K562 (cell line): Measurements from ENCODE around the gene CD84. TPM values are rescaled to one million over a fixed set of nuclear protein-coding genes. Genes with fewer than 3 reads are reported as not detected.

ENCODE experiments used
- BRCA1 ChIP-seq, 2 experiments: fragments of 450-650 bp in 1 of 2; sonication (generic) in 1 of 2; formaldehyde crosslinking in 1 of 2; IDR thresholded peaks; 2 replicates each; pipeline versions ENCODE4 v1.5.0 to v1.6.1; 2017 to 2020; ENCODE audit warnings: mild to moderate bottlenecking in 1 of 2, missing genetic modification reagents in 1 of 2
- BRD9 ChIP-seq: fragments of 450-650 bp; IDR thresholded peaks from 2 replicates; pipeline ENCODE4 v1.6.1; 2018; ENCODE audit warnings: low read depth; ENCODE audit not compliant: partially characterized antibody
- C11orf30 ChIP-seq: fragments of 450-650 bp; IDR thresholded peaks from 2 replicates; pipeline ENCODE4 v1.6.1; 2016; ENCODE audit warnings: low read depth, mild to moderate bottlenecking
- CTCFL ChIP-seq: IDR thresholded peaks from 2 replicates; pipeline ENCODE4 v1.6.1; 2011; ENCODE audit warnings: borderline replicate concordance, low read depth, mild to moderate bottlenecking, moderate library complexity, low read length; ENCODE audit not compliant: insufficient read depth, poor library complexity, severe bottlenecking
- ELF4 ChIP-seq: fragments of 450-650 bp; formaldehyde crosslinking; IDR thresholded peaks from 2 replicates; pipeline ENCODE4 v1.4.0; 2022; ENCODE audit warnings: missing genetic modification characterization
- SP1 ChIP-seq: sonication (generic); formaldehyde crosslinking; IDR thresholded peaks from 2 replicates; pipeline ENCODE4 v1.8.1; 2022; ENCODE audit warnings: mild to moderate bottlenecking, missing genetic modification reagents
- SREBF1 ChIP-seq: fragments of 150-350 bp; IDR thresholded peaks from 2 replicates; pipeline ENCODE4 v1.6.1; 2014; ENCODE audit warnings: antibody characterized with exemption, low read depth, low read length, borderline replicate concordance
- ZNF263 ChIP-seq: sonication (generic); formaldehyde crosslinking; IDR thresholded peaks from 2 replicates; pipeline ENCODE4 v1.8.0; 2022; ENCODE audit warnings: mild to moderate bottlenecking, missing genetic modification reagents, borderline replicate concordance
- ZNF717 ChIP-seq: fragments of 250-450 bp; sonication (Bioruptor Pico); IDR thresholded peaks from 2 replicates; pipeline ENCODE4 v1.5.0; 2021
- polyA plus RNA-seq, 8 experiments: library from polyadenylated mRNA; depleted of rRNA in 4 of 8; stranded (reverse) in 5 of 8; unstranded in 3 of 8; fragments of >200 nt; fragmentation: Nextera tagmentation in 2 of 8; fragmentation: Illumina TruSeq in 1 of 8; extraction: Ambion mirVana in 2 of 8; extraction: Trizol in 1 of 8; gene quantifications; 2 replicates each; pipeline versions ENCODE4 v1.2.1 to v1.2.3, GENCODE V29; 2011 to 2014; ENCODE audit warnings: inconsistent platforms in 1 of 8, missing spikeins in 1 of 8
- total RNA-seq, 7 experiments: library from RNA; depleted of rRNA in 6 of 7; stranded (reverse); fragments of >200 nt in 6 of 7; fragmentation: Illumina TruSeq in 2 of 7; extraction: Trizol in 2 of 7; gene quantifications; 2 replicates each; pipeline versions ENCODE4 v1.2.1 to v1.2.3, GENCODE V29; 2011 to 2021; ENCODE audit warnings: low replicate concordance in 1 of 7
- TF ChIP-seq, protein P1 (sequence below), 2 experiments: fragments of 450-650 bp in 1 of 2; sonication (generic) in 1 of 2; formaldehyde crosslinking in 1 of 2; IDR thresholded peaks in 1 of 2; conservative IDR thresholded peaks in 1 of 2; 2 replicates each; pipeline versions ENCODE4 v1.6.1 to v1.8.1; 2016 to 2023; ENCODE audit warnings: mild to moderate bottlenecking in 2 of 2, moderate library complexity in 2 of 2, inconsistent platforms in 1 of 2, missing genetic modification reagents in 1 of 2
- TF ChIP-seq, protein P2 (sequence below): fragments of 450-650 bp; IDR thresholded peaks from 2 replicates; pipeline ENCODE4 v1.6.1; 2016; ENCODE audit warnings: mild to moderate bottlenecking, moderate library complexity

Gene CD84
- total and polyA plus RNA-seq, 9 of the 15 experiments (the other 6 are each of a cell fraction or from before 2014, with no cell fraction given), result 0.82 to 6.8 (median 2.0) TPM

DNA sequence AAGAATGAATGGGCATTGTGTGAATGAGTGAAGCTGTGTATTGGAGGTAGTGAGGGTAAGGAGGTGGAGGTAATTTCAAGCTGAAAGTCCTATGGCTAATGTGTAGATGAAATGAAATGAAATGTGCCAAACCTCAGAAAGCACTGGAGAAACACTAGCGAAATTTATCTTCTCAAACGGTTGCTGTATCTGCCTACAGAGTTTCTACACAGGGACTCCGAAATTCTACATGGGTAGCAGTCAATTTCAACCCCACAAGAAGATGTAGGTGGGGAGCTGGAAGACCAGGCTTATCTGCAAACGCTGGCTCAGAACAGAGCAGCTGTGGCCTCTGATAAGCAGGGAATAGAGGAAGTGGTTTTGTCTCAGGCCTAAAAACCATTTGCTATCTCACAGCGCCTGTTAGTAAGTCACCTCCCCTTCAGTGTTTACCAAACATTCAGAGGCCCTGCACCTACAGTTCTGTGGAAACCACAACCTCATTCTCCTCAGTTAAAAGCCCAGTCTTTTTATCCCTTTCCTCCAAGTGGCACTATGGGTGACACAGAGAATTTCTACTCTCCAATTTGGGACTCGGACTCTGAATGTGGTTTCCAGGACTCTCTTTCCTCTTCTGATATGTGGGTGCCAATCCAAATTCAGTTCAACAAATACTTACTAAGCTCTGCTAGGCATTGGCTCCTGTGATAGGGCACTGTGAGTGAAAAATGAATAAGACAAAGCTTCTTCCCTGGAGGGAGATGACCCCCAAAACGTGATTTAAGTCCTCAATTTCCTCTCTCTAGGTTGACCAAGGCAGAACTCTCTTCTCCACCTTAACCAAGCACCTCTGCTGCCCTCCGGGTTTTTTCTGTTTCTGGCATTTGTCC is 39.1 kb downstream of the CD84 start (continued):
- TF ChIP-seq, protein P1, sequence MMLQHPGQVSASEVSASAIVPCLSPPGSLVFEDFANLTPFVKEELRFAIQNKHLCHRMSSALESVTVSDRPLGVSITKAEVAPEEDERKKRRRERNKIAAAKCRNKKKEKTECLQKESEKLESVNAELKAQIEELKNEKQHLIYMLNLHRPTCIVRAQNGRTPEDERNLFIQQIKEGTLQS (IDR thresholded peaks at IDR 0.05), result peak; percentile 76
- TF ChIP-seq, protein P1 (CRISPR knock-in tag; conservative IDR thresholded peaks at IDR 0.05), result peak; percentile 87
- TF ChIP-seq SREBF1 (no peak), SP1 (CRISPR knock-in tag) (peak; percentile 87; the same call in 1 of the 2 replicates), ZNF717 (CRISPR knock-in tag) (no peak), BRD9 (peak; percentile 95), ELF4 (peak; percentile 99), BRCA1 (IDR thresholded peaks at IDR 0.05) (no peak), BRCA1 (CRISPR knock-in tag; IDR thresholded peaks at IDR 0.05) (no peak), ZNF263 (CRISPR knock-in tag) (no peak; the same call in 1 of the 2 replicates), C11orf30 (peak; percentile 65; the same call in 1 of the 2 replicates), CTCFL (no peak)
- TF ChIP-seq, protein P2, sequence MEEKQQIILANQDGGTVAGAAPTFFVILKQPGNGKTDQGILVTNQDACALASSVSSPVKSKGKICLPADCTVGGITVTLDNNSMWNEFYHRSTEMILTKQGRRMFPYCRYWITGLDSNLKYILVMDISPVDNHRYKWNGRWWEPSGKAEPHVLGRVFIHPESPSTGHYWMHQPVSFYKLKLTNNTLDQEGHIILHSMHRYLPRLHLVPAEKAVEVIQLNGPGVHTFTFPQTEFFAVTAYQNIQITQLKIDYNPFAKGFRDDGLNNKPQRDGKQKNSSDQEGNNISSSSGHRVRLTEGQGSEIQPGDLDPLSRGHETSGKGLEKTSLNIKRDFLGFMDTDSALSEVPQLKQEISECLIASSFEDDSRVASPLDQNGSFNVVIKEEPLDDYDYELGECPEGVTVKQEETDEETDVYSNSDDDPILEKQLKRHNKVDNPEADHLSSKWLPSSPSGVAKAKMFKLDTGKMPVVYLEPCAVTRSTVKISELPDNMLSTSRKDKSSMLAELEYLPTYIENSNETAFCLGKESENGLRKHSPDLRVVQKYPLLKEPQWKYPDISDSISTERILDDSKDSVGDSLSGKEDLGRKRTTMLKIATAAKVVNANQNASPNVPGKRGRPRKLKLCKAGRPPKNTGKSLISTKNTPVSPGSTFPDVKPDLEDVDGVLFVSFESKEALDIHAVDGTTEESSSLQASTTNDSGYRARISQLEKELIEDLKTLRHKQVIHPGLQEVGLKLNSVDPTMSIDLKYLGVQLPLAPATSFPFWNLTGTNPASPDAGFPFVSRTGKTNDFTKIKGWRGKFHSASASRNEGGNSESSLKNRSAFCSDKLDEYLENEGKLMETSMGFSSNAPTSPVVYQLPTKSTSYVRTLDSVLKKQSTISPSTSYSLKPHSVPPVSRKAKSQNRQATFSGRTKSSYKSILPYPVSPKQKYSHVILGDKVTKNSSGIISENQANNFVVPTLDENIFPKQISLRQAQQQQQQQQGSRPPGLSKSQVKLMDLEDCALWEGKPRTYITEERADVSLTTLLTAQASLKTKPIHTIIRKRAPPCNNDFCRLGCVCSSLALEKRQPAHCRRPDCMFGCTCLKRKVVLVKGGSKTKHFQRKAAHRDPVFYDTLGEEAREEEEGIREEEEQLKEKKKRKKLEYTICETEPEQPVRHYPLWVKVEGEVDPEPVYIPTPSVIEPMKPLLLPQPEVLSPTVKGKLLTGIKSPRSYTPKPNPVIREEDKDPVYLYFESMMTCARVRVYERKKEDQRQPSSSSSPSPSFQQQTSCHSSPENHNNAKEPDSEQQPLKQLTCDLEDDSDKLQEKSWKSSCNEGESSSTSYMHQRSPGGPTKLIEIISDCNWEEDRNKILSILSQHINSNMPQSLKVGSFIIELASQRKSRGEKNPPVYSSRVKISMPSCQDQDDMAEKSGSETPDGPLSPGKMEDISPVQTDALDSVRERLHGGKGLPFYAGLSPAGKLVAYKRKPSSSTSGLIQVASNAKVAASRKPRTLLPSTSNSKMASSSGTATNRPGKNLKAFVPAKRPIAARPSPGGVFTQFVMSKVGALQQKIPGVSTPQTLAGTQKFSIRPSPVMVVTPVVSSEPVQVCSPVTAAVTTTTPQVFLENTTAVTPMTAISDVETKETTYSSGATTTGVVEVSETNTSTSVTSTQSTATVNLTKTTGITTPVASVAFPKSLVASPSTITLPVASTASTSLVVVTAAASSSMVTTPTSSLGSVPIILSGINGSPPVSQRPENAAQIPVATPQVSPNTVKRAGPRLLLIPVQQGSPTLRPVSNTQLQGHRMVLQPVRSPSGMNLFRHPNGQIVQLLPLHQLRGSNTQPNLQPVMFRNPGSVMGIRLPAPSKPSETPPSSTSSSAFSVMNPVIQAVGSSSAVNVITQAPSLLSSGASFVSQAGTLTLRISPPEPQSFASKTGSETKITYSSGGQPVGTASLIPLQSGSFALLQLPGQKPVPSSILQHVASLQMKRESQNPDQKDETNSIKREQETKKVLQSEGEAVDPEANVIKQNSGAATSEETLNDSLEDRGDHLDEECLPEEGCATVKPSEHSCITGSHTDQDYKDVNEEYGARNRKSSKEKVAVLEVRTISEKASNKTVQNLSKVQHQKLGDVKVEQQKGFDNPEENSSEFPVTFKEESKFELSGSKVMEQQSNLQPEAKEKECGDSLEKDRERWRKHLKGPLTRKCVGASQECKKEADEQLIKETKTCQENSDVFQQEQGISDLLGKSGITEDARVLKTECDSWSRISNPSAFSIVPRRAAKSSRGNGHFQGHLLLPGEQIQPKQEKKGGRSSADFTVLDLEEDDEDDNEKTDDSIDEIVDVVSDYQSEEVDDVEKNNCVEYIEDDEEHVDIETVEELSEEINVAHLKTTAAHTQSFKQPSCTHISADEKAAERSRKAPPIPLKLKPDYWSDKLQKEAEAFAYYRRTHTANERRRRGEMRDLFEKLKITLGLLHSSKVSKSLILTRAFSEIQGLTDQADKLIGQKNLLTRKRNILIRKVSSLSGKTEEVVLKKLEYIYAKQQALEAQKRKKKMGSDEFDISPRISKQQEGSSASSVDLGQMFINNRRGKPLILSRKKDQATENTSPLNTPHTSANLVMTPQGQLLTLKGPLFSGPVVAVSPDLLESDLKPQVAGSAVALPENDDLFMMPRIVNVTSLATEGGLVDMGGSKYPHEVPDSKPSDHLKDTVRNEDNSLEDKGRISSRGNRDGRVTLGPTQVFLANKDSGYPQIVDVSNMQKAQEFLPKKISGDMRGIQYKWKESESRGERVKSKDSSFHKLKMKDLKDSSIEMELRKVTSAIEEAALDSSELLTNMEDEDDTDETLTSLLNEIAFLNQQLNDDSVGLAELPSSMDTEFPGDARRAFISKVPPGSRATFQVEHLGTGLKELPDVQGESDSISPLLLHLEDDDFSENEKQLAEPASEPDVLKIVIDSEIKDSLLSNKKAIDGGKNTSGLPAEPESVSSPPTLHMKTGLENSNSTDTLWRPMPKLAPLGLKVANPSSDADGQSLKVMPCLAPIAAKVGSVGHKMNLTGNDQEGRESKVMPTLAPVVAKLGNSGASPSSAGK, result no peak; the same call in 1 of the 2 replicates
